ENCODE measurements around the gene TRAM2. TPM values are rescaled to one million over a fixed set of nuclear protein-coding genes. Genes with fewer than 3 reads are reported as not detected.

The TRAM2 gene
- total and polyA plus RNA-seq, 2 donors from 2014 or later, result 4.5 to 20.7 TPM

- FAIRE-seq, result no peak
- H3K9me3 ChIP-seq (ENCODE audit: control insufficient read depth in 2 of 3, insufficient read depth in 1 of 3, low read length in 3 of 3), result no peaks in the 10 kb centered on the region
Measured at GRCh38 chr6:52580905-52581304, 4.0 kb upstream of the TRAM2 start.

DNA sequence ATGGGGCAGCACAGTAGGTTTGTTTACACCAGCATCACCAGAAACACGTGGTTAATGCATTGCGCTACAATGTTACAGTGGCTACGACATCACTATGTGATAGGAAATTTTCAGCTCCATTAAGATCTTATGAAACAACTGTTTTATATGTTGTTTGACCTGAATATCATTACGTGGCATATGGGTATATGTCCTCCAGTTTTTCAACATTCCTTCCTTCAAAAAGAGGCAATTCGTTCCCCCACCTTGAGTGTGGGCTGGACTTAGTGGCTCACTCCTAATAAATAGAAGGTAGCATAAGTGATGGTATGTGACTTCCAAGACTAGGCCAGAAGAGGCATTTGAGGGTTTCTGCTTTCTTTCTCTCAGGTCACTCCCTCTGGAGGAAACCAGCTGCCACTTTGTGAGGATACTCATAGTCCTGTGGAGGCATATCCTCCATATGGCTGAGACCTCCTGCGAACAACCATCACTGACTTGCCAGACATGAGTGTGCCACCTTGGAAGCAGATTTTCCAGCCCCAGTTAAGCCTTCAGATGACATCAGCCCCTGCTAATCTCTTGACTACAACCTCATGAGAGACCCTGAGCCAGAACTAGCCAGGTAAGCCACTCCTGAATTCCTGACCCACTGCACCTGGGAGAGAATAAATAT lies 2.3 kb upstream of the TRAM2 start:
- H3K9me3 ChIP-seq (ENCODE audit: control insufficient read depth in 2 of 3, insufficient read depth in 1 of 3, low read length in 3 of 3), result no peaks in the 10 kb centered on the region
- H3K4me3 ChIP-seq (ENCODE audit: low read length in 3 of 3), result no peak overlapping the region
- H3K4me1 ChIP-seq (ENCODE audit: control insufficient read depth in 2 of 3, insufficient read depth in 2 of 3, low read depth in 1 of 3, low read length in 3 of 3), result peaks cover 0 to 15% (median 13%) of the 10 kb centered on the region in 3 donors
- DNase-seq (no peak), FAIRE-seq (no peak)
- intact Hi-C loops (cut with DNase I), result no loop called here
- H3K9ac ChIP-seq (ENCODE audit: low read length in 3 of 3), result no peak overlapping the region
- no peaks in the 10 kb centered on the region for H3K27me3 ChIP-seq (ENCODE audit: control insufficient read depth, insufficient read depth, low read length)
- no peak overlapping the region for H3K27ac ChIP-seq (ENCODE audit: low read depth in 2 of 2, low read length in 2 of 2)
- TF ChIP-seq, protein P1, sequence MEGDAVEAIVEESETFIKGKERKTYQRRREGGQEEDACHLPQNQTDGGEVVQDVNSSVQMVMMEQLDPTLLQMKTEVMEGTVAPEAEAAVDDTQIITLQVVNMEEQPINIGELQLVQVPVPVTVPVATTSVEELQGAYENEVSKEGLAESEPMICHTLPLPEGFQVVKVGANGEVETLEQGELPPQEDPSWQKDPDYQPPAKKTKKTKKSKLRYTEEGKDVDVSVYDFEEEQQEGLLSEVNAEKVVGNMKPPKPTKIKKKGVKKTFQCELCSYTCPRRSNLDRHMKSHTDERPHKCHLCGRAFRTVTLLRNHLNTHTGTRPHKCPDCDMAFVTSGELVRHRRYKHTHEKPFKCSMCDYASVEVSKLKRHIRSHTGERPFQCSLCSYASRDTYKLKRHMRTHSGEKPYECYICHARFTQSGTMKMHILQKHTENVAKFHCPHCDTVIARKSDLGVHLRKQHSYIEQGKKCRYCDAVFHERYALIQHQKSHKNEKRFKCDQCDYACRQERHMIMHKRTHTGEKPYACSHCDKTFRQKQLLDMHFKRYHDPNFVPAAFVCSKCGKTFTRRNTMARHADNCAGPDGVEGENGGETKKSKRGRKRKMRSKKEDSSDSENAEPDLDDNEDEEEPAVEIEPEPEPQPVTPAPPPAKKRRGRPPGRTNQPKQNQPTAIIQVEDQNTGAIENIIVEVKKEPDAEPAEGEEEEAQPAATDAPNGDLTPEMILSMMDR (IDR thresholded peaks at IDR 0.05; ENCODE audit: borderline replicate concordance, extremely low read depth, insufficient read depth), result no peak
- peaks cover 0 to 3% (median 0%) of the 10 kb centered on the region in 3 donors for H3K36me3 ChIP-seq (ENCODE audit: control insufficient read depth in 2 of 3, insufficient read depth in 3 of 3, low read length in 3 of 3)

More at GRCh38 chr6:52580905-52581304, 4.0 kb upstream of the TRAM2 start:
- no peak overlapping the region for H3K9ac ChIP-seq (ENCODE audit: low read length in 3 of 3)
- peaks cover 0 to 4% (median 0%) of the 10 kb centered on the region in 3 donors for H3K4me1 ChIP-seq (ENCODE audit: control insufficient read depth in 2 of 3, insufficient read depth in 2 of 3, low read depth in 1 of 3, low read length in 3 of 3)
- intact Hi-C loops (cut with DNase I), result no loop called here
- TF ChIP-seq, protein P1 (IDR thresholded peaks at IDR 0.05; ENCODE audit: borderline replicate concordance, extremely low read depth, insufficient read depth), result no peak
- peaks cover 0 to 3% (median 0%) of the 10 kb centered on the region in 3 donors for H3K36me3 ChIP-seq (ENCODE audit: control insufficient read depth in 2 of 3, insufficient read depth in 3 of 3, low read length in 3 of 3)
- DNase-seq, result no peak
- no peak overlapping the region for H3K27ac ChIP-seq (ENCODE audit: low read depth in 2 of 2, low read length in 2 of 2)
- no peaks in the 10 kb centered on the region for H3K27me3 ChIP-seq (ENCODE audit: control insufficient read depth, insufficient read depth, low read length)
- H3K4me3 ChIP-seq (ENCODE audit: low read length in 3 of 3), result no peak overlapping the region

DNA sequence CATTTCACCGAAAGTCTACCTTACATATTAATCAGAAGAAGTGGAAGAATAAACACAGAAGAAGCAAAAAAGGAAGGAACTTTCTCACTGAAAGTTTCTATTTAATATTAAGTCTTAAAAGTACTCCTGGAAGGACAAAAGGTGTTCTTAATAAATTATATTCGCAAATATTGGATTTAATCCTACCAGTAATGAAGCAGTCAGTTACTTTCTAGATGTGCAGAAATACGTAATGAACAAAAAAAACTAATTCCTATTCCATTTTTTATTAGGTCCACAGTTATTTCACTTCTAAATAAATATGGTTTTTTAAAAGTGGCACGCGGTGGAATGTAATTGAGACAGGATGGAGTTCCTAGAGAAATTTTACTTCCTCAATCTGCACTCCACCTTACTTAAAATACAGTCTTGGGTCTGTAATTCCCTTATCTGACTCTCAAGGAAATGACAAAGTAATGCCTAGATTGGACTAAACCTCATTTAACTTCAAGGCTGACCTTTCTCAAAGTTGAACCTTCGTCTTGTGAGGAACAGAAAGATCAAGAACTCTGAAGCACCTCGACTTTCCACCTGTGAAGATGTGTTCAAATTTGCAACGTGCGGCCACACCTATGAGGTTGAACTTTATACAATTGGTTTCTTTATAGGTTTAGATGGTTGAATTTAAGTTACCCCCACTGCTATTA lies 1.1 kb upstream of the TRAM2 start:
- DNase-seq, result no peak
- H3K9ac ChIP-seq (ENCODE audit: low read length in 3 of 3), result peak overlapping the region; percentile 58 to 91 (median 81)
- FAIRE-seq, result no peak
- H3K9me3 ChIP-seq (ENCODE audit: control insufficient read depth in 2 of 3, insufficient read depth in 1 of 3, low read length in 3 of 3), result no peaks in the 10 kb centered on the region
- H3K4me3 ChIP-seq (ENCODE audit: low read length in 3 of 3), result peak overlapping the region; percentile 77 to 85 (median 82)
- peaks cover 0 to 23% (median 23%) of the 10 kb centered on the region in 3 donors for H3K4me1 ChIP-seq (ENCODE audit: control insufficient read depth in 2 of 3, insufficient read depth in 2 of 3, low read depth in 1 of 3, low read length in 3 of 3)
- peaks cover 0 to 3% (median 0%) of the 10 kb centered on the region in 3 donors for H3K36me3 ChIP-seq (ENCODE audit: control insufficient read depth in 2 of 3, insufficient read depth in 3 of 3, low read length in 3 of 3)
- TF ChIP-seq, protein P1 (IDR thresholded peaks at IDR 0.05; ENCODE audit: borderline replicate concordance, extremely low read depth, insufficient read depth), result no peak
- intact Hi-C loops (cut with DNase I), result no loop called here
- H3K27ac ChIP-seq (ENCODE audit: low read depth in 2 of 2, low read length in 2 of 2), result peak overlapping the region; percentile 91 to 93
- H3K27me3 ChIP-seq (ENCODE audit: control insufficient read depth, insufficient read depth, low read length), result no peaks in the 10 kb centered on the region
